NCI-H1105 (cell line): ENCODE measurements around the gene RBM17.
"Not testable (repeated sequence)": the region's sequence is repeated elsewhere in the genome, so short reads cannot be mapped to it uniquely, and the experiment has no call there.

ENCODE experiments used
- DNase-seq: peaks from one replicate; lab custom pipeline; 2025; lab: John Stamatoyannopoulos, UW

The RBM17 gene

GRCh38 chr10:6112893-6113292 lies 24.1 kb downstream of the RBM17 start:
- no peak for DNase-seq

GRCh38 chr10:6114299-6114698 lies 25.5 kb downstream of the RBM17 start:
- DNase-seq, result no peak

- no peak for DNase-seq
These were observed 26.0 kb downstream of the RBM17 start for GRCh38 chr10:6114805-6115341.

GRCh38 chr10:6115411-6115810 lies 26.6 kb downstream of the RBM17 start:
- DNase-seq, result no peak

GRCh38 chr10:6115824-6116350 lies 27.1 kb downstream of the RBM17 start:
- no peak for DNase-seq

GRCh38 chr10:6116806-6117205 lies 28.0 kb downstream of the RBM17 start:
- DNase-seq, result no peak

- DNase-seq, result no peak
These were observed 28.9 kb downstream of the RBM17 start for GRCh38 chr10:6117711-6118110.

GRCh38 chr10:6119423-6119822 lies 30.6 kb downstream of the RBM17 start:
- no peak for DNase-seq

GRCh38 chr10:6119962-6120361 lies 31.1 kb downstream of the RBM17 start:
- DNase-seq, result no peak

GRCh38 chr10:6120691-6121090 lies 31.9 kb downstream of the RBM17 start:
- DNase-seq, result no peak

GRCh38 chr10:6121146-6121545 lies 32.3 kb downstream of the RBM17 start:
- no peak for DNase-seq

GRCh38 chr10:6123532-6123931 lies 34.7 kb downstream of the RBM17 start:
- DNase-seq, result no peak

- DNase-seq, result no peak
These were observed 35.8 kb downstream of the RBM17 start for GRCh38 chr10:6124666-6125065.

- not testable (repeated sequence) for DNase-seq
These were observed 38.6 kb downstream of the RBM17 start for GRCh38 chr10:6127461-6127860.

GRCh38 chr10:6128087-6128486 lies 39.3 kb downstream of the RBM17 start:
- no peak for DNase-seq

GRCh38 chr10:6128591-6129251 lies 39.9 kb downstream of the RBM17 start:
- no peak for DNase-seq

- no peak for DNase-seq
These were observed 42.1 kb downstream of the RBM17 start for GRCh38 chr10:6130848-6131470.

- no peak for DNase-seq
These were observed 44.7 kb downstream of the RBM17 start for GRCh38 chr10:6133331-6134098.

- DNase-seq, result no peak
These were observed 45.4 kb downstream of the RBM17 start for GRCh38 chr10:6134099-6134823.

GRCh38 chr10:6135039-6135438 lies 46.2 kb downstream of the RBM17 start:
- no peak for DNase-seq

GRCh38 chr10:6135589-6136168 lies 46.8 kb downstream of the RBM17 start:
- DNase-seq, result no peak
